BLaER1 (cell line): ENCODE measurements around the gene ERV3-1.
"Not testable (repeated sequence)": the region's sequence is repeated elsewhere in the genome, so short reads cannot be mapped to it uniquely, and the experiment has no call there.

ENCODE experiments used
- H3K27ac ChIP-seq: shearing (Covaris generic); formaldehyde crosslinking; 2 replicates; pipeline ENCODE4 v1.8.1; 2022
- H3K27me3 ChIP-seq: shearing (Covaris generic); formaldehyde crosslinking; 2 replicates; pipeline ENCODE4 v1.8.1; 2022
- H3K36me3 ChIP-seq: shearing (Covaris generic); formaldehyde crosslinking; 2 replicates; pipeline ENCODE4 v1.8.1; 2022
- H3K4me1 ChIP-seq: shearing (Covaris generic); formaldehyde crosslinking; 2 replicates; pipeline ENCODE4 v1.8.1; 2022
- H3K4me2 ChIP-seq: shearing (Covaris generic); formaldehyde crosslinking; 2 replicates; pipeline ENCODE4 v1.8.1; 2022
- H3K4me3 ChIP-seq: shearing (Covaris generic); formaldehyde crosslinking; 2 replicates; pipeline ENCODE4 v1.8.1; 2022
- H3K9ac ChIP-seq: shearing (Covaris generic); formaldehyde crosslinking; 2 replicates; pipeline ENCODE4 v1.8.1; 2022
- H3K9me3 ChIP-seq: shearing (Covaris generic); formaldehyde crosslinking; 2 replicates; pipeline ENCODE4 v1.8.1; 2022
- H4K20me1 ChIP-seq: shearing (Covaris generic); formaldehyde crosslinking; 2 replicates; pipeline ENCODE4 v1.8.1; 2022
- Cebpa-rat ChIP-seq: shearing (Covaris generic); IDR thresholded peaks from 2 replicates; pipeline ENCODE4 v1.8.1; 2022

ERV3-1 gene

GRCh38 chr7:64959072-64959747, 47.3 kb downstream of the ERV3-1 start:
- Histone ChIP-seq H3K4me3 (no peak overlapping the region), H4K20me1 (no peaks in the 10 kb centered on the region), H3K9ac (no peak overlapping the region), H3K4me2 (0 out of 2 replicates have a peak overlapping the region, but pooled peaks have one; percentile 8), H3K27ac (no peak overlapping the region), H3K9me3 (peaks cover 62% of the 10 kb centered on the region), H3K4me1 (peaks cover 9% of the 10 kb centered on the region), H3K36me3 (no peaks in the 10 kb centered on the region), H3K27me3 (no peaks in the 10 kb centered on the region)
- no peak for TF ChIP-seq Cebpa-rat

- H3K27ac ChIP-seq, result no peak overlapping the region
- H3K36me3 ChIP-seq, result no peaks in the 10 kb centered on the region
- no peak overlapping the region for H3K4me2 ChIP-seq
- no peak overlapping the region for H3K4me3 ChIP-seq
- H4K20me1 ChIP-seq, result no peaks in the 10 kb centered on the region
- peaks cover 12% of the 10 kb centered on the region for H3K9me3 ChIP-seq
- H3K4me1 ChIP-seq, result no peaks in the 10 kb centered on the region
- H3K27me3 ChIP-seq, result no peaks in the 10 kb centered on the region
- H3K9ac ChIP-seq, result no peak overlapping the region
- TF ChIP-seq Cebpa-rat, result no peak
Measured at GRCh38 chr7:64951250-64951848, 55.1 kb downstream of the ERV3-1 start.

GRCh38 chr7:64950673-64951072, 55.8 kb downstream of the ERV3-1 start:
- not testable (repeated sequence) for H4K20me1 ChIP-seq, H3K27ac ChIP-seq, H3K9me3 ChIP-seq, H3K9ac ChIP-seq, H3K4me3 ChIP-seq, H3K4me2 ChIP-seq, H3K4me1 ChIP-seq, H3K36me3 ChIP-seq, H3K27me3 ChIP-seq

GRCh38 chr7:64948774-64949173, 57.7 kb downstream of the ERV3-1 start:
- not testable (repeated sequence) for H3K9me3 ChIP-seq, H3K4me3 ChIP-seq, H3K4me1 ChIP-seq, H3K27me3 ChIP-seq, H3K9ac ChIP-seq, H3K4me2 ChIP-seq, H4K20me1 ChIP-seq, H3K27ac ChIP-seq, H3K36me3 ChIP-seq

GRCh38 chr7:64947252-64948000, 59.1 kb downstream of the ERV3-1 start:
- Histone ChIP-seq H4K20me1 (no peaks in the 10 kb centered on the region), H3K9me3 (peaks cover 9% of the 10 kb centered on the region), H3K27ac (no peak overlapping the region), H3K4me2 (no peak overlapping the region), H3K9ac (no peak overlapping the region), H3K27me3 (no peaks in the 10 kb centered on the region), H3K4me3 (no peak overlapping the region), H3K36me3 (no peaks in the 10 kb centered on the region), H3K4me1 (no peaks in the 10 kb centered on the region)
- TF ChIP-seq Cebpa-rat, result no peak

GRCh38 chr7:64946772-64947171, 59.7 kb downstream of the ERV3-1 start:
- peaks cover 9% of the 10 kb centered on the region for H3K9me3 ChIP-seq
- H3K36me3 ChIP-seq, result no peaks in the 10 kb centered on the region
- no peak overlapping the region for H3K4me3 ChIP-seq
- no peak overlapping the region for H3K4me2 ChIP-seq
- H3K27ac ChIP-seq, result no peak overlapping the region
- H3K27me3 ChIP-seq, result no peaks in the 10 kb centered on the region
- TF ChIP-seq Cebpa-rat, result no peak
- no peak overlapping the region for H3K9ac ChIP-seq
- H4K20me1 ChIP-seq, result no peaks in the 10 kb centered on the region
- H3K4me1 ChIP-seq, result no peaks in the 10 kb centered on the region

GRCh38 chr7:64945503-64946175, 60.8 kb downstream of the ERV3-1 start:
- Histone ChIP-seq H3K27me3 (no peaks in the 10 kb centered on the region), H3K4me2 (no peak overlapping the region), H3K4me3 (no peak overlapping the region), H3K4me1 (no peaks in the 10 kb centered on the region), H3K9ac (no peak overlapping the region), H4K20me1 (no peaks in the 10 kb centered on the region), H3K27ac (no peak overlapping the region), H3K9me3 (peaks cover 9% of the 10 kb centered on the region), H3K36me3 (no peaks in the 10 kb centered on the region)
- TF ChIP-seq Cebpa-rat, result no peak

GRCh38 chr7:64944667-64945502, 61.6 kb downstream of the ERV3-1 start:
- not testable (repeated sequence) for H3K4me3 ChIP-seq, H3K36me3 ChIP-seq, H3K4me1 ChIP-seq, H4K20me1 ChIP-seq, H3K27ac ChIP-seq, H3K9me3 ChIP-seq, H3K4me2 ChIP-seq, H3K27me3 ChIP-seq, H3K9ac ChIP-seq
